ENCODE data around the gene PTPN12.

Gene PTPN12

DNA sequence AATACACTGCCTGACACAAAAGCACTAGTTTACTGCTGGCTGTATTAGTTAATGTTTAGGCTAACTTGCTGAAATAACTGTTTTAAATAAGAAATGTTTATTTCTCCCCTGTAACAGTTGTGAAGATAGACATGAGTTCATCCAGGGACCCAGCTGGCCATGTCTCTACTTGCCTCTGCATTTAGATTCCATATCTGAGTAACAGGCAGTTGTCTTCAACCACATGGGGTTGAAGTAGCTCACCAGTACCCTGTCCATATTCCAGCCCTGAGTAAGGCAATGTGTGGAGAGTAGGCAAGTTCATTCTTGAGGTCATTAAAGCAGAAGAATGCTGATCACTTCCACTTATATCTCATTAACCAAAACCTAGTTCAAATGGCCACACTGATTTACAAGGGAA, 128.1 kb downstream of the PTPN12 start:
- DNase-seq: no peak

DNA sequence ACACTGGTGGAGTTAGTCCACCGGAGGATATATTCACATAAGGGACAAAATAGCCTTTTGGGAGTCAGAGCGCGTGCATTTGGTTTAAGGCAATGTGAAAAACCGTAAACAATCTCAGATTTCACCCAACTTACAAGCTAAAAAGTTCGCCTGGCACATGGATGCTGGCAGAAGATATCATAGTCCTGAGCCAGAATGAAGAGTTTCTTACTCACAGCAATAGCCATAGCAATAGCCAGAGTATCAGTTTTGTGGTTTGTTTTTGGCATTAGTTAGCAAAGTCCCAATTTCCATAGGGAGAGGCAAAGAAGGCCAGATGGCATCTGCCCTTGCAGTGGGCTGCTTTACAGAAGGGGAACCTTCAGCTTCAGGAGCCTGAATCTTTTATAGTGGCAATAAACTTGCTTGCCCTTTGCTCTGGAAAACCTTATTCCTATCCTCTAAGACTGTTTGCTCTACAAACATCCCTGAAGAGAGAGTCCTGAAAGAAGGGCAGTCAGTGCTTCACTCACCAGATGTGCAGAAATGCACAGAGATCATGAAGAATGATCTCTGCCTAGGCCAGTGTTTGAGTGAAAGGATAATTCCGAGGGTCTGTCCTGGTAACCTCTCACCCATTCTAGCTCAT, 130.5 kb downstream of the PTPN12 start:
- no peak for DNase-seq

GRCh38 chr7:77674878-77675277, 137.8 kb downstream of the PTPN12 start:
- no peak for DNase-seq

DNA sequence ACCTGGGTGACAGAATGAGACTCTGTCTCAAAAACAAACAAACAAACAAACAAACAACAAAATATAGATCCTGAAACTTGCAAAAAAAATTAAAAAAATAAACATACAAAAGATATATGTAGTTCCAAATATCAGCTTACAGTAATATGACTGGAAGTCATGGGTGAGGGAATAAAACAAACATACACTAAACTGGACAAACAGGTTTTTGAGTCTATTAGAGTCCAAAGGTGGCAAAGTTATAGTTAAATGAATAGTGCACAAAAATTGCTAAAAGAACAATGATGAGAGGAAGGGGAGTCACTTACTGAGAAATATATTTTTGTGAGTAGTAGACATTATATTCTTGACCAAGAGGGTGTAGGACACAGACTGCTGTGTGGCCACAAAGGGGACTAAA, 142.5 kb downstream of the PTPN12 start:
- DNase-seq: no peak

DNA sequence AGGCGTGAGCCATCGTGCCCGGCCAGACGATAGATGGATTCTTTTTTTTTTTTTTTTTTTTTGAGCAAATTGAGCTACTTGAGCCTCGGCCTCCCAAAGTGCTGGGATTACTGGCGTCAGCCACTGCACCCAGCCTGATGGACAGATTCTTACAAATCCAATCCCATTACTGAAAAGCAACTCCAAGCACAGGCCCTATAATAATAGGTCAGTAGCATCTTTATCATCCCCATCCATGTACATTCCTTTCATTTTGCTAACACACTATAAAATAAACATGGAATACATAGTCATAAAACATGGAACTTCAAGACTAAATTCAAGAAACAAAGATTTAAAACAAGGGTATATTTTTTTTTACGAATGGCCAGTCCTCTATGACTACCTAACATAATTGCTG, 143.2 kb downstream of the PTPN12 start:
- no peak for DNase-seq

- DNase-seq: no peak
These were observed 146.9 kb downstream of the PTPN12 start for GRCh38 chr7:77684030-77684429.

GRCh38 chr7:77685233-77685632, 148.1 kb downstream of the PTPN12 start:
- DNase-seq: no peak

DNA sequence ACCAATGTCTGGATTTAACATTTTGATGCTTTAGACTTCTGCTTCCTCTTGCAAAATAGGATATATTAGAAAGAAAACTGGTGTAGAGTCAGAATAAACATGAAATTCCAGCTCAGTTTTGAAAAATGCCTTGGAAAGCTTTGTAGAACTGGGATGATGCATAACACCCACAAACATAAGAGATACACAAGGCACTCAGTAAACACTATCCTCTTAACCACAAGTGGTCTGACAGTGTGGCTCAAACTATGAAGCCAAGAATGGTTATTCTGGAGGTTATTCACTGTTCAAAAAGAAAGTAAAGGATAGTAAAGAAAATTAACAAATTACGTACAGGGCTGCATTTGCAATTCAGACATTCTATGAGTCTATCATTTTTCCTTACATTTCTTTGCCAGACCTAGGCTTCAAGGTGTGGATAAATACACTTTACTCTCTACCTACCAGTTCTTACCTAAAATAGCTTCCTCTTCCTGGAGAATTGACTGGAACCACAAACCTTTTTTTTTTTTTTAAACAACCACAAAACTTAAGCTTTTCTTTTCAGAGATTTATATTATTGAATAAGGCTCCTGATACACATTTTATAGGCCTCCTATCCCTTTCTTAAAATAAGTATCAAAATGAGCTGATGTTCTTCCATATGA, 150.1 kb downstream of the PTPN12 start:
- no peak for DNase-seq

DNA sequence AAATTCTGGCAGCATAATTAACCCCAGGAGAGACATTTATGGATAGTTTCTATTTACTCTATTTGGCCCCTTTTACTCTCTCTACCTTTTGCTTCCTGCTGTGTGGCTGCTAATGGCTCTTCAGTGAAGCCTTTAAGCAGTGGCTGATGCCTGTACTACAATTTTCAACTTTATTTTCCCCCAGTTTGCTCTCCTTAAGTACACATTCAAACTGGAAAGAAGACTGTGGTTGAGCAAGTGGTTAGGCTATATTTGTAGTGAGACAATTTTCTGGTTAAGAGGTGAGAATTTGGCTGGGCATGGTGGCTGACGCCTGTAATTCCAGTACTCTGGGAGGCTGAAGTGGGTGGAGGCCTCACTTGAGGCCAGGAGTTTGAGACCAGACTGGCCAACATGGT, 150.7 kb downstream of the PTPN12 start:
- DNase-seq: no peak
